IPS DF 4.7 (cell line): Measurements from ENCODE around the gene ASXL2.

Experiments
- DNase-seq: peaks from one replicate; pipeline ENCODE4 v3.0.0-alpha.2; 2013; ENCODE audit warnings: low spot score; ENCODE audit errors: extremely low read depth

Gene ASXL2

DNA sequence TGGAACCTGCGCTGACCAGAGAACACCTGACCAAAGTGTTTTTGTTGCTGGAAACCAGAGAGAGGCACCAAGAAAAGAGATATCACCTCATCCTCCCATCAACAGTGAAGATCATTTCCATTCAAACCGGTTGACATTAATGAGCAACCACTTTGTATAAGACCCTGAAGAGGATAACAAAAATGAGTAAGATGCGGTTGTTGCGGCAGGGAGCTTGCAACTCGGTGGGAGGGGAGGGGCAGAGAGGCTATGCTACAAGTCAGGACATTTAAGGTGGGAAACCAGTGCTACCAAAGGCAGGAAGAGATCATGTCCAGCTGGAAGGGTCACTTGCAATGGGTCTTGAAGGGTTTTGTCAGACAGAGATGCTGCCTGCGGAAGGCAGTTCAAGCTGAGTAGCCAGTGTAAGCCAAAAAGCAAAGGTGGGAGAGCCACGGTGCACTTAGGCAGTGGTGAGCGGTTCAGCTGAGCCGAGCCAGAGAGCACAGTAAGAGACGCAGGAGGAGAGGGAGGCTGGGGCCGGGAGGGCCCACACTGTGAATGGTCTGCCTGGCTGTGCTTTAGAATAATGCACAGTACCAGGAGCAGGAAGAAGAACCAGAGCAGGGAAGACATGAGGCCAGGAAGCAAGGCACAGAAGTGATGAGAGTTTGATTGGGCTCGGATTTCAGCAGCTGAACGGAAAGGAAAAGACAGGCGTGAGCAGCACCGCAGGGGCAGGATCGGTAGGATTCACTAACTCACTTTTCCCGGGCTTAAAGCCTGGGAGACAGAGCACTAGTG lies 180.5 kb downstream of the ASXL2 start:
- DNase-seq: no peak

DNA sequence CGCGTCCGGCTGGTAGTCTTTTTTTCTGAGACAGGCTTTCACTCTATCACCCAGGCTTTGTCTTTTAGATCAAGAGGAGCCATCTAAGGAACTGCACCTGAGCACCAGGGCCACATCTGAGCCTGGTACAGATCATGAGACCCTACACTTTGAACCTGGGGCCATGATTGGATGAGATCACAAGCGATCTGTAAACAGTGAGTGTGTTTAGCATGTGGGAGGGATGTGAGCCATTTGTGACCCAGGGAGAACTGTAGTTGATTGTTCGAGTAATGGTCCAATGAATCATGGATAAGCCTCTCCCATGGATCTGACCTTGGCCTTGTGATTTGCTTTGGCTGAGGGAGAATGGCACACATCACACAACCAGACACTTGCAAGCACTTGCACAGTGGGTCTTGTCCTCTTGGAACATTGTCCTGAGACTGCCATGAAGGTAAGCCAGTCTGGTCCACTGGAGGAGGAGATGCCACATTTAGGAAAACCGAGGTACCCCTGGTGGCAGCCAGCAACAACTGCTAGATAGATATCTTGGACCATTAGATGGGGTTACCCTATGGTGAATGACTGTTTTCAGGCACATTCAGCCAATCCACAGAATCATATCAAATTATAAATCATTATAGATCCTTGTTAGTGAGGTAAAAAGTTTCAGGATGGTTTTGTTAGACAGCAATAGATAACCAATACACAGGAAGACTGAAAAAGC lies 185.4 kb downstream of the ASXL2 start:
- DNase-seq: no peak

DNA sequence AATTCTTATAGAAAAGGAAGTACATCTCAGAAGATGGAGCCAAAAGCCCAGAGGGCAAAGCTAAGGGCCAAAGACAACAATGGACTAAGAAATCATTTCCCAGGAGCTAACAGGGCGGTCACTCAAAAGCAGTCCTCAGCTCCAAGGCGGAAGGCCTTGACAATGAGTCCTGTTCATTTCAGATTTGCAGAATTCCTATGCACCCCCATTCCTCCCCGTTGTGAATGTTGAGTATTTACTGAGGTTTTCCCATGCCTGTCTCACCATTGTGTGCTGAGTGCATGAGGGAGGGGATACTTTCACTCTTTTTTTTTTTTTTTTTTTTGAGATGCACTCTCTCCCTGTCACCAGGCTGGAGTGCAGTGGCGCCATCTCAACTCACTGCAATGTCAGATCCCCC lies 186.1 kb downstream of the ASXL2 start:
- no peak for DNase-seq

DNA sequence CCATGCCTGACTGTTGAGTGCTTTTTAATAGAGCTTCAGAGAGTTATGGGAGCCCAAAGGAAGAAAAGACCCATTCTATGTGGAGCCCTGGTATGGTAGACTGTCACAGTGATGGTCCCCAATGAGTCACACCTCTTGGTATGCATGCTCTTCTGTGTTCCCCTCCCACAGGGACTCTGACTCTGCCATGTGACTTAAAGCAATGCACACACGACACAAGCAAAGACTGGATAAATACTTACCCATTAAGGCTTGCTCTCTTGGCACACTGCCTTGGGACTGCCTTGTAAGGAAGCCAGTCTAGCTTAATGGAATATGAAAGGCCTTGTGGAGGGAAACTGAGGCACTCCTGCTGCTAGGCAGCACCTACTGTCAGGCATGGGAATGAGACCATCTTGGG lies 188.2 kb downstream of the ASXL2 start:
- DNase-seq: no peak

DNA sequence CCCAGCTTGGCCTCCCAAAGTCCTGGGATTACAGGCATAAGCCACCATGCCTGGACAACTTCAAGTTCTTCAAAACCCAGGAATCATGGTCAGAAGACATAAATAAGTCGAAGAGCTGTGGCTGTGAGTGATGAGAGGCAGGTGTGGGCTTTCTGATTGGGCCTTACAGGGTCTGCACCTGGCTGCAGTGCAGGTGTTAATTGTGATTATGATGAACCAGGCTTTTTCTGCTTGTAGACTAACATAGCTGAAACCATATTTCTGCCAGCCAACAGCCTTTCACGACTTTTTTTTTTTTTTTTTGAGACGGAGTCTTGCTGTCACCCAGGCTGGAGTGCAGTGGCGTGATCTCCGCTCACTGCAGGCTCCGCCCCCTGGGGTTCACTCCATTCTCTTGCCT lies 190.1 kb downstream of the ASXL2 start:
- DNase-seq: no peak

DNA sequence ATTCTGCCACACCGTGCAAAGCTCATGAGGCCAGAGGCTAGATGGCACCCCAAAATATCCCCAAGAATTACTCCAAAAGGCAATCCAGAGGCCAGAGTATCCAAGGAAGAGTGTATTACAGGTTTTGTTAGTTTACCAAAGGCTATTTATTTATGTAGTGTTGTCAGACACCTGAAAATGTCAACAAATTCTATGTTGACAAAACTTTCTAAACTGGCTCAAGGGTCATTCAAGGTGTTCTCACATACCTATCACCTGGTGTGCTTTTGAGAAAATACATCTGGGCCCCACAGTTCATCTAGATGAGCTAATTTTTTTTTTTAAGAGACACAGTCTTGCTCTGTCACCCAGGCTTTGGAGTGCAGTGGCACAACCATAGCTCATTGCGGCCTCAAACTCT lies 192.5 kb downstream of the ASXL2 start:
- DNase-seq: no peak

DNA sequence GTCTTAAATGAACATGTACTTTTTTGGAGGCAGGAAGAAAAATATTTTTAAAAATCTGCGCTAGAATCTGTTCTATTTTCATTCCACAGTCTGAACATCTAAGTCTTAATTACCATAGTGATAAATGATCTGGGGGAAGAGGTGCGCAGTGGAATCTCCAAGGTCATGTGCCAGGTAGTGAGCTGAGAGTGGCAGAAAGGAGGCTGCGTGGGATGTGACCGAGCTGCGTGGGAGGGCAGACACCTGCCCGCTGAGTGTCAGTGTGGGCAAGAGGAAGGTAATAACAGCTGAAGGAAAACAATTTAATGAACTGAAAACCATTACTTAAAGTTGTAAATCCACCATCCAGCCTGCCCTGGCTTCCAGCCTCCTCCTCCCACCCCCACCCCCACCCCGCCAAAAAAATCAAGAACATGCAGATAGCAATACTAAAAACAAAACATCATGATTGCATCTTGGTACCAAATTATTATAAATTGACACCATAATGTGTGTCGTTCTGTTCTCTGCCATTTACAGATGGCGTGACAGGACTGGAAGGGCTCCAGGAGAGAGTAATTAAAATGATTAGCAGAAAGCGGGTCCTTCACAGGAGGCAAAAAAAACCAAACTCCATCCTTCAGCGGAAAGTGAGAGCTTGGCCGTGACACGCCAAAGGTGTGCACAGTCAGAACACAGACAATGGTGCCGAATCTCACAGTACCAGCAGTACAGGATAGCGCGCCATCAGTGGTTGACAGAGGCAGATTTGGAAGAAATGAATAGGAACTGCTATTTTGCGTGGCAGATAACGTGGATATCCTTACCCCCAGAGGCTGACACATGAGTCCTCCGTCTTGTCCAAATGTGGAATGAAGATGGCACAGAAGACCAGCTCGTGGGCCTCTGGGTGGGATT lies 193.5 kb downstream of the ASXL2 start:
- DNase-seq: no peak
